K562 treated with DMSO at 1 percent for 24 hours (cell line): ENCODE data around the gene BRINP2. TPM values are rescaled to one million over a fixed set of nuclear protein-coding genes. Genes with fewer than 3 reads are reported as not detected.

Source experiments
- total RNA-seq: library from RNA; unstranded; fragments of 300-600 nt; gene quantifications from 2 replicates; pipeline ENCODE4 v1.2.3, GENCODE V29; 2022; ENCODE audit warnings: low read depth; ENCODE audit not compliant: insufficient read depth

BRINP2 gene, protein sequence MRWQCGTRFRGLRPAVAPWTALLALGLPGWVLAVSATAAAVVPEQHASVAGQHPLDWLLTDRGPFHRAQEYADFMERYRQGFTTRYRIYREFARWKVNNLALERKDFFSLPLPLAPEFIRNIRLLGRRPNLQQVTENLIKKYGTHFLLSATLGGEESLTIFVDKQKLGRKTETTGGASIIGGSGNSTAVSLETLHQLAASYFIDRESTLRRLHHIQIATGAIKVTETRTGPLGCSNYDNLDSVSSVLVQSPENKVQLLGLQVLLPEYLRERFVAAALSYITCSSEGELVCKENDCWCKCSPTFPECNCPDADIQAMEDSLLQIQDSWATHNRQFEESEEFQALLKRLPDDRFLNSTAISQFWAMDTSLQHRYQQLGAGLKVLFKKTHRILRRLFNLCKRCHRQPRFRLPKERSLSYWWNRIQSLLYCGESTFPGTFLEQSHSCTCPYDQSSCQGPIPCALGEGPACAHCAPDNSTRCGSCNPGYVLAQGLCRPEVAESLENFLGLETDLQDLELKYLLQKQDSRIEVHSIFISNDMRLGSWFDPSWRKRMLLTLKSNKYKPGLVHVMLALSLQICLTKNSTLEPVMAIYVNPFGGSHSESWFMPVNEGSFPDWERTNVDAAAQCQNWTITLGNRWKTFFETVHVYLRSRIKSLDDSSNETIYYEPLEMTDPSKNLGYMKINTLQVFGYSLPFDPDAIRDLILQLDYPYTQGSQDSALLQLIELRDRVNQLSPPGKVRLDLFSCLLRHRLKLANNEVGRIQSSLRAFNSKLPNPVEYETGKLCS
- not detected in 2 replicates for total RNA-seq

DNA sequence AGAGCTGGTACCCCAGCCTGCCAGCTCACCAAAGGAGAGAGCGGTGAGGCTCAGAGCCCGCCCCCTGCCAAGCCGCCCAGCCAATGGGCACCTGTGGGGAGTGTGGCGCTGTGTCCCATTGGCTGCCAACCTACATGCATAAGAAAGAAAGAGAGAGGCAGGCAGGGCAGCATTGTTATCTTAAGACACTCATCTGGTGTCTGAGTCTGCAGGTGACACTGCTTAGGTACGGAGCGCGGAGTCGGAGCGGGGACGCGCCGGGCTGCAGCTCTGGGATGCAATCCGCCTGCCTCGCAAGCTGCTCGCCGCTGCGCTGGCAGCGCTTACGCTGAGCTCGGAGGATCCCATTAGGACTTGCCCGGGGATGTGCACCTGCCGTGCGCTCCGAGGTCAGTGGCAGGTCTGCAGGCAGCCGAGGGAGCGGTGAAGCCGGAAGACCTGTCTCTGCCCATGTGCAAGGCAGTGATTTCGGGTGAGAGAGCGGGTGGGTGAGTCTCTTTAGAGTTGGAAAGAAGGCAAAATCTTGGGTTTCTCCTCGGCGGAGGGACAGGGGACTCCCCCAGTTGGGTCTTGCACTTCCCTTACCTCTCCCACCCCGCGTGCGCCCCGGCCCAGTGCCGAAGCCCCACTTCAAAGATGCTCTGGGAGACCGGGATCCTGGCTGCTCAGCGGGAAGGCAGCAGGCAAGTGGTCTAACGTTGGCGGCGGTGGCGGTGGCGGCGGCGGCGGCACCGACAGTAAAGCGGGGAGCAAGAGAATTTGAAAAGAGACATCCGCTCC is at the start of gene BRINP2:
BRINP2 (plus strand) TSS at position 203 of the 780 bp plus-strand sequence. CDS start 58,919 bp downstream, outside the sequence.

DNA sequence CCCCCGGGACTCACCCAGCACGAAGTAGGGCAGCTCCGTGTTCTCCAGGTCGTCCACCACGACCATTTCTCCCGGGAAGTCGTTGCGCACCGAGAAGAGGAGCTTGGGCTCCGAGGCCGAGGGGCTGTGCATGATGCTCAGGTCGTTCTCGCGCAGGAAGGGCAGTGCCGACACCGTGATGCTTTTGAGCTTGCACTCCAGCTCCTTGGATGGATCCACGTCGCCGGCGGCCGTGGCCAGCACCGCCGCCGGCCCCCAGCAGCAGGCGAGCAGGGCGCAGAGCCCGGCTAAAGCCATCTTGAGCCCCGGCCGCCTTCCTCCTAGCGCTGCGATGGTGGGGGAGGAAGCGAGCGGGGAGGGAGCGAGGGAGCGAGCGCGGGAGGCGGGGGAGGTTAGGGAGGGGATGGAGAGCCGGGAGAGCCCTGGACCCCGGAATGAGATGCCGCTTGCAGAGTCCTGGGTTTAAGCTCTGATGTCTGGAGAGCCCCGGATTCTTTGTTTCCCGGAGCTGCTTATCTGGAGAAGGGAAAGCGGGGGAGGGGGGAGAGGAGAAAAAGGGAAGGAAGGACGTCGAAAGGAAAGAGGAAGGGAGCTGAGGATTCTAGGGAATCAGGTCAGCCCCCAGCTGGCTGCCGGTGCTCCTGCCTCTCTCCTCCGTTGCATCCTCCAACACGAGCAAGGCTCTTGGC is 6.2 kb upstream of the BRINP2 start, which contains the start of gene ASTN1:
ASTN1 (minus strand) TSS at position 333 of the 689 bp plus-strand sequence; CDS start at position 297, 36 bp downstream.

Other genes starting within 250 kb of the BRINP2 start
- 1.1 and 1.3 TPM in 2 replicates for gene ASTN1, start 6.2 kb upstream of the BRINP2 start, total RNA-seq